ENCODE results near the gene GABBR2.

Gene GABBR2

DNA sequence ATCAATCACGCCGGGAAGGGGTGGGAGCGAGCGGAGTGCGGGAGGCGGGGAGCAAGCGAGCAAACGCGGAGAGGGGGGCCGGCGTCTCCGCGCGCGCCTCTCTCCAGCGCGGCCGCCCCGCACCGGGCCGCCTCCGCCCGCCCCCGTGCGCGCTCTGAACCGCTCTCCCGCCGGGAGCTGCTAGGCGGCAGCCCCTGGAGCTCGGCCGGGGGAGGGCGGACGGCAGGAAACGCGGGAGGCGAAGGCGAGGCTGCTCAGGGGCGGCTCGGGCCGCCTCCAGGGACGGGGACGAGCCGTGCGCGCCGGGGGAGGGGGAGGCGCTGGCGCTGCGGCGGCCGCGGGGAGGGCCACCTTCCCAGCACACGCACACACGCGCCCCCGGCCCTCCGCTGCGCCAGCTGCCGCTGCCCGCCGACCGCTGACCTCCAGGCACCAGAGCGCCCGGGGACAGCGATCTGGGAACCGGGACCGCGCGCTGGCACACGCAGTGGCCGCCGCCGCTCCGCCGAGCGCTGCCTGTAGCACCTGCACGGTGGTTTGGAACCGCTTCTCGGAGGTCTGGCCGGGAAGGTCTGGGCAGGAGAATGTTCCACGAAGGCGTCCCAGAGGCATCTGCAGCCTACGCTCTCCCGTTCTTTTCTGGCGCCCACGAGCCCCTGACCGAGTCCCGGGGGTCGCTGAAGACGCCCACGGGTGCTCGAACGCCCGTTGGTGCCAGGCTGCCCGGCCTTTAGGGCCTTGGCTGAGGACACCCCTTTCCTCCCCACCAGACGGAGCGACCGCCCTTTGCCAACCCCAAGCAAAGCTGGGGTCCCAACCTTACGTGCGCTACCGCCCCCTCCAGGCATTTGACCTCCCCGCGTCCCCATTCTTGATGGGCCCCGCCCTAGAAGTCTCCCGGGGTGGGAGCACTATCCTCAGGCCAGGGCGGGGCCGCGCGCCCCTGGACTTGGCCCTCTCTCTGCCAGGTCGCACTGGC, at the start of gene GABBR2:
GABBR2 (minus strand) TSS at position 3 of the 979 bp plus-strand sequence. CDS start 198 bp downstream, outside the sequence.
- DNase-seq = no peak

DNA sequence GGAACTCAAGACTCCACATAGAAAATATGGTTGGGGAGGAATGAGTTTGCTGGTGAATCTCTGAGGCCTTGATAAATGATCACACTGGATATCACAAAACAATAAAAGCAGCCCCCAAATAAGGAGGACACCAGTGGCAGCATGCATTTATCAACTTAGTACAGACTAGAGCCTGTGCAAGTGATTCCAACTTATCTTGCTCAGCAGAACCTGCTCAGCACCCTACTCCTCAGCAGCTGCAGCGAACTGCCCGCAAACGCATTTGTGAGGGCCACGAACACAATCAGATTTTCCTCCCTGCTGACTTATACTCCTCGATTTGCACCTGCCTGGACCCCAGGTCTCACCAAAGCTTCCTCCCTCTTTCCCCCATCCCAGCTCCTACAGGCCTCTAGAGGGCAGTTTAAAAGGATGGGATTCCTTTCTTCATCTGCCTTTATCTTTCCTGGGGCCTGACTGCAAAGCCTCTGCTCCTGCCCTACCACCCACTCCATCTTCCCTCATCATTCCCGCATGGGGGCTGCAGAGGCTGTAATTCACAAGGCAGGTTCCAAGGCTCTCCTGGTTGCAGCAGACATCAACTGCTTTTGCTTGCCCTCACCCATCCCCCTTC, 46.4 kb upstream of the GABBR2 start:
- no peak for DNase-seq

DNA sequence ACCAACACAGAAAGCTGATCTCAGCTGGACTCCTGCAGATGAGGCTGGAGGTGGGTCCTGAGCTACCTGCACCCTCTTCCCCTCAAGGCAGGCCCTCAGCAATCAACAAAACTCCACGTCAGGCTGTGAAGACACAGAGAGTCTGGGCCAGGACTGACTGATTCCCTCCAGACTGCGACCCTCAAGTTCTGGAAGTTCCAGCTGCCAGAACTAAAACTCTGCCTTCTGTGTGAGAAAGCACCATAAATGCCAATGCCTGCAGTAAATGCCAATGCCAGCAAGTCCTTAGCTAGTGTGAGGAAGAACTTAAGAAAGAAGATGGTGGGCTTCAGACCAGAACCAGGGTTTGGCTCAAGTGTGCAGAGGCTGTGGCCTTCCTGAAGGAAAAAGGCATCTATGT, 42.5 kb upstream of the GABBR2 start:
- no peak for DNase-seq

DNA sequence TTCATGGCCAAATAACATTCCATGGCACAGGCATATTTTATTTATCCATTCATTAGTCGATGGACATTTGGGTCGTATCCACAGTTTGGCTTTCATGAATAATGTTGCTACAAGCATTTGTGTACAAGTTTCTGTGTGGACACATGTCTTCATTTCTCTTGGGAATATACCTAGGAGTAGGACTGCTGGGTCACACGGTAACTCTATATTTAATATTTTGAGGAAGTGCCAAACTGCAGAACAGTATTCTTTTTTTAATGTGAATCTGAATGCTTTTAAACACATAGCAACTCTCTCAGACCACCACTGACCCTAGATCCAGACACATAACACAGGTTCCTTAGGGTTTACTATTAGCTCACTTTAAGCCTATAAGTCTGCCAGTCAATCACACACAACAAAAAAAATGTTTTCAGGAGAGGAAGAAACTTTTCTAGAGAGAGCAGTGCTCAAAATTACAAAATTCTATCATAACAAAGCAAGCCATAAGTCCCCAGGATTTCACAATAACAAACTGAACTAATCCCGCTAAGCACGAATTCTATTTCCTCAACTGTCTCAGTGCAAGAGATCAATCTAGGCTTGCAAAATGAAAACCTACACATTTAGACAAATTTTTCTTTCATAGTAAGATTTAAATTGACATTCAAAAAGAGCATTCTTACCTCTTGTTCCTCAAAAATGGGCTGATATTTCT, 41.8 kb upstream of the GABBR2 start:
- no peak for DNase-seq

DNA sequence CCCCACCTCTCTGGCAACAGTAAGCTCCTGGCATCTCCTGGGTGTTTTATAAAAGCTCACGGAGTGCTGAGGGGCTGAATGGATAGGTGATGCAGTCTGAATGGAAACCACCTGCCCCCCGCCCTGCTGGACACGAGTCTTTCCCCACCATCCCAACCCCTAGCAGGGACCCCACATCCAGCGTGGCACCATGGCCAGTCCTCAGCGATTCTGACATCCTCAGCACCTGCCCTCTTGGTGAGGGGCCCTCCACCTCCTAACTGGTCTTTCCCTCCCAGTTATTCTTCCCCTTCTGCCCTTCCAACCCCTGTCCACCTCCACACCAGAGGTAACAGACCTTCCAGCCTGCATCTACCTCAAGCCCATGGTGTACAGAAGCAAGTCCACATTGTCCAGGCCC, 38.7 kb upstream of the GABBR2 start:
- DNase-seq = no peak

DNA sequence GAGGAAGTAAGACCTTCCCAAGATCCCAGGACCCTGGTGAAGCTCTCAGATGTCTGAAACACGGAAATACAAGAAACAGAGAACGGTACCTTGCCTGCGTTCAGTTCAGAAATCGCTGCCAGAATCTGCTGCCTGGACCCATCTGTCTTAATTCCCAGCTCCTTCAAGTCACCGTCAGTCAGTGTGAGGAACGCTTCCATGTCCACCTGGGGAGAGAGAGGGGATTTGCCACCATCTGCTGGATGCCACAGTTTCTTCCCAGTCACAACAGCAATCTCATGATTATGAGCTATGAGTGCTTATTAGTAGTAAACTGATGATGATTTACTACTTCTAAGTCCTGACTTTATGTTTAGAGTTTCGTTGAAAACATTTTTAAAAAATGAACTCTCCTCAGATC, 36.7 kb upstream of the GABBR2 start:
- no peak for DNase-seq

DNA sequence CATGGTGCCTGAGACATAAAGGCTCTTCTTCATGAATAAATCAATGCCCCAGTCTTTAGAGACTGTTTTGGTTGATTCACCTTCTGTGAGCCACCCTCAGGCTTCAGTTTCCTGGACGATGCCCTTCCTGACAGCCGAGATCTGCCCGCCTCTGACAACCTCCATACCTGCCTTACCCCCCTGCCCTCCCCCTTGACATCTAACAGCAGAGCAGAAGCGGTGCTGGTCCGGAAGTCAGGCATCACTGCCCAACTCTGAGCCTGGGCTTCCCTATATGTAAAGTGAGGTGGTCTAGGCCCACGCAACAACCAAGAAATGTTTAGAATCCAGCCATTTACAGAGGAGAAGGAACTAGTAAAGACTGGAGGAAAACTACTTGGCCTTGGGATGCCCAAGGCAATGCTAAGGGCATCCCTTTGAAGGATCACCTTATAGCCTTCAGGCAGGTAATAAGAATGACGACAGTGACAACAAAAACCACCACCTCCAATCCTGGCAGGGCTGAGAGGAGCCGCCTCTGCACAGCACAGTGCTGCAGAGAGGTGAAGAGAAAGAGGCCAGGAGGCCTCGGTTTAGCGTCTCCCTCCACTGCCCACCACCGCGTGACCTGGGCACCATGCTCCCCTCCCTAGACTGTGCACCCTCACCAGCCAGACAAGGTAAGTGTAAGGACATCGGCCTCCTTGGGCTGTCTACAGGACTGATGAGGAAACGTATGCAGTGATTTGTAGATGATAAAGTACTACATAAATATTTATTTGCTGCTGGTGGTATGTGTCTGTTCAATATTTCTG, 35.3 kb upstream of the GABBR2 start:
- DNase-seq = no peak

DNA sequence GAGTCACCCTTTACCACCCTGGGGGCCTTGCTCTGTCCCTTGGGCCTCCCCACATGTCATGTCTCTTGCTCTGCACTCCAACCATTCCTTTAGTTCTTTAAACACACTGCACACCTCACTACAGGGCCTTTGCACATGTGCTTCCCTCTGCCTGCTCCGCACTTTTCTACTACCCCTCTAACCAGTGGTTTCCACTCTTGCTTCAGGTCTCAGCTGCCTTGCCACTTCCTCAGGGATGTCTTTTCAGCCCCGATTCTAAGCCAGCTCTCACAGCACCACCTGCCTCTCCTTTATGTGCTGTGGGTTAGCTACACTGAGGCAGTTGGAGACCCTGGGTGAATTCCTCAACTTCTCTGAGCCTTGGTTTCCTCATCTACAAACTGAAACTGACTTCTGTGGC, 34.6 kb upstream of the GABBR2 start:
- no peak for DNase-seq

DNA sequence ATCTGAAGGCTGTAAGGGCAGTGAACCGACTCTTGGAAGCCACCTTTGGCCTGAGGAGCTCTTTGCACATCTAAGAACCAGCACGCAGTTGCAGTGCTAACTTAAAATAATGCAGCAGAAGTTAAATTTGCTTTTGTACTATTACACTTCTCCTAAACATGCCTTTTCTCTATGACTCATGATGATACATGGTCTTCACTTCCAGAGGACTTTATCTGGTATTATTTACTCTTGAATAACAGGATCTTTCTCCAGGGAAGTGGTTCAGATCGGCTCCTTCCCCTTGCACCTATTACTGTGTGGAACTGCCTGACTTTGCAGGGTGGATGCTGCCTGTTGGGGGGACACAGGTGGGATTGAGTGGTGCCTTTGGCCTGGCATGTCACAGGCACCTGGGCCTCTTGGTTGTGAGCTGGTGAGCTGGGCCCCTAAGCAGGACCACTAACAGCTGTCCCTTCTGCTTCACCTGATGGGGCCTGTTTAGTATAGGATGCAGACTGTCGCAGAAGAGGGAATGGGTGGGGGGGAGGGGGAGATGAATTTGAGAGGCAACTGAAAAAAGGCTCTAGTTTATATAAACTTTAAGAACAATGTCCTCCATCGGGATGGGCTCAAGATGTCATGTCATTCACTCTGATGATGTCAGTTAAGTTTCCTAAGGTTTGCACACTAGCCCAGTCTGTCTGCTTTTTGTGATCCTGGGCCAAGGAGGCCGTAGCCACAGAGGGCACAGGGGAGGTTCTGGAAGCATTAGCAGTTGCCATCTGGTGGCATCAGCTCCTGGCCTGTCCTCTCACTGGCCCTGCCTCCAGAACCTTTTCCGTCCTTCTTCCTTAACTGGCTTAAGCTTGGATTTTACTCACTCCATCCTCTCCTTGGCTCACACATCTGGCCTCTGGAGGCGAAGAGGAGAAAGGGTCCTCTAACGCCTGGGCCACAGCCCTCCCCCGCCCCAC, 33.9 kb upstream of the GABBR2 start:
- DNase-seq = no peak

DNA sequence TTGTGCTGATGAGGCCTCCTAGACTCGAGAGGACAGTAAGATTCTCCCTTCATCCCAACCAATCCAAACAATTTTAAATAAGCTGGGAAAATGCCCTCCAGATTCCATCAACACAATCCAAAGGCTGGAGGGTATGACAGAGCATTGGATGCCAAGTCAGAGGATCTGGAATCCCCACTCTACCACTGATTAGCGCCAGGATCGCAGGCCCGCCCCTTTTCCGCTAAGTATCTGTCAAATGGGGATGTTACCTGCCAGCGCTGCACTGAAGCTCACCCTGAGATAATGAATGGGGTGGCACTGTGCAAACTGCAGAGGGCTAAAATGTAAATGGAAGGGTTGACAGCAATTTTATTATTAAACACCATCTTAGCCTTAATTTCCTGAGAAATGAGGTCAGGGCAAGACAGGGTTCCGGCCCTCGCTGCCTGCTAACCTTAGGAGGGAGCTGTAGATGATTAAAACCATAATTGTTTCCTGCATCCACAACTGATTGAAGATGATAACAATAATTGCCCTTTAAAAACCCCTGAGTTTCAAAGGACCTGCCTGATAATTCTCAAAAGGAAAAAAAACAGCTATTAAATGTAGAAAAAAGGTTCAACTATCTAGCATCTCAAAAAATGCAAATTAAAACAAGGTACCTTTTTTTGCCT, 31.6 kb upstream of the GABBR2 start:
- DNase-seq = no peak

DNA sequence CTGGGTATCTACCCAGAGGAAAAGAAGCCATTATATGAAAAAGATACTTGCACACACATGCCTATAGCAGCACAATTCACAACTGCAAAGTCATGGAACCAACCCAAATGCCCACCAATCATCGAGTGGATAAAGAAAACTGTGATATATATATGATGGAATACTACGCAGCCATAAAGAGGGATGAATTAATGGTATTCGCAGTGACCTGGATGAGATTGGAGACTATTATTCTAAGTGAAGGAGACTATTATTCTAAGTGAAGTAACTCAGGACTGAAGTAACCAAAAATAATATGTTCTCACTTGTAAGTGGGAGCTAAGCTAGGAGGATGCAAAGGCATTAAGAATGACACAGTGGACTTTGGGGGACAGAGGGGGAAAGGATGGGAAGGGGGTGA, 30.0 kb upstream of the GABBR2 start:
- no peak for DNase-seq

DNA sequence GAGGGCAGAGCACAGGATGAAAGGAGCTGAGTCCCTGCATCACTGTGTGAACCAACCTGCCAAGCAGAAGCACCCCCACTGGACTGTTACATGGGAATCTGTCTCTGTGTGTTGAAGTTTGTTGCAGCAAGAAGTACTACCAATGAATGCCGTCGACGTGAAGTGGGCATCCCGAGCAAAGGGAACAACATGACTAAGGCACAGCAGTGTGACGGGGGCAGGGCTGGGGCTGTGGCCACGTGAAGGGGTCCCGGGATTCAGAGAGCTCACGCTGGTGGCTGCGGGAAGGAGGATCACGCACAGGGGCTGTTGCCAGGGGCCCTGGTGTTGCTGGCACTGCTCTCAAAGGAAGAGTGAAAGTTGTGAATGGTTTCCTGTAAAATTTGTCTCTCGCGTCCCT, 27.5 kb upstream of the GABBR2 start:
- DNase-seq = no peak

DNA sequence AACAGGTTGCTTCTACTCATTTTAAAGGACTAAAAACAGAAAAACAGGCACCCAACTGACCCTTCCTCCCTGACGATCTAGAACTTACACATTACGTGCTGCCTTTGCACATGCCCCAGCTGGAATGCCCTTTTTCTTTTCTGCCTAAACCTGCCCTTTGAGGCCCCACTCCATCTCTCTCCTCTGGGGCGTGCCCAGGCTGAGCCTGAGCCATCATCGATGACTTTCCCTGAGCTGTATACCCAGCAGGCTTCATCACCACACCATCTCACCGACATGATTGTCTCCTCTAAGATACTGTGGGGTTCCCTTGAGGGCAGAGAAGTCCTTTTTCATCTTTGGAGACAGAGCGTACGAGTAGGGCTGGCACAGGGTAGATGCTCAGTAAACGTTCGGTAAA, 24.1 kb upstream of the GABBR2 start:
- DNase-seq = no peak

DNA sequence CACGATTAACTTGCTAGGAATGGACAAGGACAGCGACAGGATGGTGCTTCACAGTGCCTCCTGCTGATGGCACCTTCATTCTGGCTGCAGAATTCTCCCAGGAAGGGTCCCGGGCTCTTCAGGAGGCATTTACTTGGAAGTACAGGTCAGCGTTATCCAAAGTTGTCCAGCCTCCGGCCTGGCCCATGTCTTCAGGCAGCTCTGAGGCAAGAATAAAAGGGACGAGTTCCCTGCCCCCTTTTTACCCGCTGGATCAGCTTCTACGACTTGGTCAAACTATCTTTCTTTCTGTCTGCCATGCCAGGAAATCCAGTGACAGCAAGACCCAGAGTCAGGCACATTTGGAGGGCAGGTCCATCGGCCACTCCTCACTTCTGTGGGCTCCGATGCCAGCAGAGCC, 23.4 kb upstream of the GABBR2 start:
- DNase-seq = no peak

DNA sequence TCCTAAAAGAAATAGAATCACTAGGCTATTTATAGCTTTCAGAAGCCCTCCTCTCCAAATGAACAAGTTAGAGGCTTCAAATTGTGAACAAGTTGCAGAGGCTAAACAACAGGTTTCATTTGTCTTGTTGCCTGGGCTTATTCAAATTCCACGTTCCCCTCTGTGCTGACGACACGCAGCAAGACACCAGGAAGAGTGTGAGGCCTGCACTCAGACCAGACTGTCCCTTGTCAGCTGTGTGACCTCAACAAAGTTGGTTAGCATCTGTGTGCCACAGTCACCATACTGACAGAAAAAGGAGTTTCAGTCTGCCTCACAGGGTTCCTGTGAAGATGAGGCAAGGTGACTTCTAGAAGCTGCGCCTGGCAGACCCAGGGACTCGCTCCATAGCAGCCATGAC, 22.1 kb upstream of the GABBR2 start:
- DNase-seq = no peak

DNA sequence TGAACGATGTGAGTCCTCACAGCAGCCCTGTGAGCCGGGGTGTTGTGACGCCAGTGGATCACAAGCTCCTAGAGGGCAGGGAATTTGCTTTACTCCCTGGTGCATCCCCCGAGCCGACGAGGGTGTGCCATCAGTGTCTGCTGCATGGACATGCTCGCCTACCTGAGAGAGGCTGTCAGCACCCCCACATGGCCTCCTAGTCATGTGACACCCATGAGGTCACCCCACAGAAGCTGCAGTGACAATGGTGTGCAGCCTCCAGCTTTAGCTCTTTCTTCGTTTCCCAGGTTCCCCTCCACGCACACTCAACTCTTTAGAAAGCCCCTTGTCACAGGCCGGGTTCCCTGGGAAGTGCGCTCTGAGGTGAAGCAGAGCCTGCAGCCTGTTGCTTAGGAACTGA, 19.8 kb upstream of the GABBR2 start:
- DNase-seq = no peak

DNA sequence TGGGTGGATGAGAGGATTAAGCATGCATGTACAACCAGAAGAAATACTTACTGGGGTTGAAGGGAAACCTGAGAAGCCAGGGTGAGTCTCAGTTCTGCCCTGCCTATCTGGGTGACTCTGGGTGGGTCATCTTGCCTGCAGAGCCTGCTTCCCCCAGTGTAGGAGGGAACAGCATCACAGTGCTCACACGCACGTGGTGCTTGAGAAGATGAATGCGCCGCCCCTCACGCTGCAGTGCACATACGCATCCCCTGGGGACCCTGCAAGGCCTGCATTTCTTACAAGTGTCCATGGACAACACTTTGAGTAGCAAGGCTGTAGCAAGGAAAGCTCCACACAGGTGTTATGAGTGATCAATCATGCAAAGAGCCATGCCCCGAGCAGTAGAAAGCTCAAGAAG, 18.7 kb upstream of the GABBR2 start:
- DNase-seq = no peak

DNA sequence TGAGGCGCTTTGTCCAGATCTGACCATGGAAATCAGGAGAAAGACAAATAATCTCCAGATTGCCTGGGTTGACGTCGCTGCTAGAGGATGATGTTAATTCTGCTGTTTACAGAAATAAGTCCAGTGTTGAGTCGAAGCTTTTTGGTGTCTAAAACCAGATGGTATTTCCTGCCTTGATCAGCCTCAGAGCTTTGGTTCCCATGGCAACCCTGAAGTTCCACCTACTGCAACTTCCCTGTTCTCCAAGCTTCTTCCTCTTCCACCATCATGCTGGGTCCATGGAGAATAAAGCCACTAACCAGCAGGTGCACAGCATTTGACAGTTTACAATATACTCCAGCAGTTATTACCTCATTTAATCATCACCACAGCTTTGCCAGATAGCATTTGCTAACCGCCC, 18.0 kb upstream of the GABBR2 start:
- DNase-seq = no peak

DNA sequence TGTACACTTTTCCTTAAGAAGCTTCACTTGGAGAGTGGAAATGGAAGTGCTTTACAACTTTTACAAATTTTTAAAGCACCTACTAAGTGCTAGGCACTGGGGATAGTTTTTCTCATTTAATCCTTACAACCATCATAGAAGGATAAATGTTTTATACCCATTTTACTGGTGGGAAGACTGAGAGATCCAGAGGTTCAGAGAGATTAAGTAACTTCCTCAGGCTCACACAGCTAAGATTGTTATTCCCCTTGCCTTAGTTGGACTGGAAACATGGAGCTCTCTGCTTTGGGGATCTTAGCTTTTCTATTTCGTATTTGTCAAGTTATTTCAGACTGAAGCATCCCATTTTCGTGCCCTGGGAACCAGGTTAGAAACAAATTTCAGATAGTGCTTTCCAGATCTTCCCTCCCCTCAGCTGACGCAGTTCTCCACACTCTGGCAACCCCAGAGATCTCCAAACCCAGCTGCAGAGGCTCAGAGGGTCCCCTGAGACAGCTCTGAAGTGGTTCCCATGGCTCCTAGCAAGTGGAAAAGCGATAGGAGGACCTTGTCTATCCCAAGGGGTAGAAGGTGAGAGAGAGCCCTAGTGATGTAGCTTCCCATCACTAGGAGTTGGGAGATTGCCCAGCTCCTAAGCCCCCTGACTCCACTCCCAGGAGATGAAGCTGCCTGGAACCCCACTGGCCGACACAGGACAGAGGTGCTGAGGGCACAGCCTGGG, 16.2 kb upstream of the GABBR2 start:
- no peak for DNase-seq

DNA sequence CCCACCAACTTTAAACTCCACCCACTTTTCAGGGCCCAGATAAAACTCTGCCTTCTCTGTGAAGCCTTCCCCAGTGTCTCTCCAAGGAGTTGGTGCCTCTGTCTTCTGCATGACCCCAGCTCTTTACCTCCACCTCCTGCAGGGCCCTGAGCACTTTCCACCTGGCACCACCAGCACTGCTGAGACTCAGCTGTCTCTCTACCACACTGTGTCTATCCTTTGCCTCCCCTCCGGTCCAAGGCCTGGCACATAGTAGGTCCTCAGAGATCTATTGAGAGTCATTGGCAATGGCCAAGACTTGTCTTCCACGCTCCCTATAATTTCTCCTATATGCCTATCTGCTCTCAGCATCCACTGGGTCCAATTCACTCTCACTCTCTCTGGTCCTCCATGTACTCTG, 12.9 kb upstream of the GABBR2 start:
- no peak for DNase-seq

DNA sequence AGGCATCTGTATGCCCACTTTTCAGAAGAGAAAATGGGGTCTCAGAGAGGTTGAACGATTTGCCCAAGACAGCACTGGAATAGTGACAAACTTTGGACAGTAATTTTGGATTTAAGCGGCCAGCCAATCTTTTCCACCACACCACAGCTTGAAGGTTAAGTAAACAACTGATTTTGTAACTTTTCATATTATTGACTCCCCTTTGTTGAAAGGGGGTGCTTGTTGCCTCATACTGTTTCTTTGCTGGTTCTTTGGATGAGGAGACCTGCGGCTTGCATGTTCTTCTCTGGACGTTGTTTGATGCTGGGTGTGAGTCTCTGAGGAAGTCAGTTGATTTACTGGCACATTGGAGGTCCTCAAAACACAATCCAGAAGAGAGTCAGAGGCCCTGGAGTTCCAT, 11.7 kb upstream of the GABBR2 start:
- DNase-seq = no peak

Measured in NCI-H446 treated with DMSO at 0.1 percent for 48 hours (cell line).